UCSD-AML1 (cell line): ENCODE measurements around the gene CNOT1.

Experiments used
- DNase-seq: peaks from one replicate; lab custom pipeline; 2025; ENCODE audit not compliant: unreplicated experiment; lab: John Stamatoyannopoulos, UW

The CNOT1 gene

GRCh38 chr16:58488531-58488930, 141.1 kb downstream of the CNOT1 start:
- DNase-seq: no peak

GRCh38 chr16:58487566-58488351, 141.9 kb downstream of the CNOT1 start:
- peak; percentile 73 for DNase-seq

- no peak for DNase-seq
These were observed 144.3 kb downstream of the CNOT1 start for GRCh38 chr16:58485184-58485887.

- DNase-seq: no peak
These were observed 147.7 kb downstream of the CNOT1 start for GRCh38 chr16:58481931-58482330.

- DNase-seq: no peak
These were observed 148.3 kb downstream of the CNOT1 start for GRCh38 chr16:58481226-58481869.

- DNase-seq: no peak
These were observed 151.2 kb downstream of the CNOT1 start for GRCh38 chr16:58478427-58478826.

GRCh38 chr16:58476791-58477190, 152.8 kb downstream of the CNOT1 start:
- no peak for DNase-seq

GRCh38 chr16:58475091-58475619, 154.5 kb downstream of the CNOT1 start:
- no peak for DNase-seq

GRCh38 chr16:58474296-58474695, 155.3 kb downstream of the CNOT1 start:
- DNase-seq: no peak

- no peak for DNase-seq
These were observed 156.8 kb downstream of the CNOT1 start for GRCh38 chr16:58472827-58473226.

- DNase-seq: no peak
These were observed 157.4 kb downstream of the CNOT1 start for GRCh38 chr16:58472266-58472665.

GRCh38 chr16:58471209-58471975, 158.2 kb downstream of the CNOT1 start:
- no peak for DNase-seq
